ENCODE measurements around the gene PLXNA4.

Gene PLXNA4

DNA sequence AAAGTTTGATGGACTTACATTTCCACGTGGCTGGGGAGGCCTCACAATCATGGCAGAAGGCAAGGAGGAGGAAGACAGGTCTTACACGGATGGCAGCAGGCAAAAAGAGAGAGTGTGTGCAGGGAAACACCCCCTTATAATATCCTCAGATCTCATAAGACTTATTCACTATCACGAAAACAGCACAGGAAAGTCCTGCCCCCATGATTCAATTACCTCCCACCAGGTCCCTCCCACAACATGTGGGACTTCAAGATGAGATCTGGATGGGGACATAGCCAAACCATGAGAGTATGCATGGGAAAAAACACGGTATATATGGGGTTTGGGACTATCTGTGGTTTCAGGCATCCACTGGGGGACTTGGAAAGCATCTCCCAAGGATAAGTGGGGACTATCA, 78.0 kb downstream of the PLXNA4 start:
- DNase-seq = no peak

DNA sequence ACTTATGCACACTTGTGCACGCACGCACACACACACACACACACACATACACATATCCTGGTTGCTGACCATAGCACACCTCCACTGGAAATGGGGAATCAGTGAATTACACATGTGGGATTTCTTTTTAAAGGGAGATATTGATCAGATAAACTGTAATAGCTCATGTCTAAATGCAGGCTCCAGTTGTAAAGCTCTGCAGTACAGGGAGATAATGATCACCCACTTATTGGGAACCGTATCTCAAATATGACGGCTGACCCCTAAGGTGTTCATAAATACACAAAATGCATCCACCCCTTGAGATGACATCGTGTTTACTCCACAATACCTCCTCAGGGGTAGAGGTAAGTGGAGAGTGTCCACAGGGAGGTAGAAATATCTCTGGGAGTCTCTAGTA, 79.2 kb downstream of the PLXNA4 start:
- DNase-seq = no peak

DNA sequence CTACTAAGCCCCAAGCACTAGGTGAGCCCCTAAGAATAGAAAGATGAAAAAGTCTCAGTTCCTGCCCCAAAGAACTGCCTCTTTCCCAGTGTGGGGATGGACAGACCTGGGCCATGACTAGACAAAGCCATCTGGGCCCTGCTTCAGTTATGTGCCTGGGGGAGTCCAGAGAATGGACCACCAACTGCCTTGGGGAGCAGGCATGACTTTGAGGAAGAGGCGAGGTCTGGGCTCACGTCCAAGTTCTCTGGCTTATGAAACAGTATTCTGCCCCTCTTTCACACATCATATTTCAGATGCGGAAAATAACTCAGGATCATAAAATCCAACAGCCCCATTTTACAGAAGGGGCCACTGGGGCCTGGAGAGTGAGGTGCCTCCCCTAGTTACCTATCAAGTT, 80.3 kb downstream of the PLXNA4 start:
- DNase-seq = no peak

DNA sequence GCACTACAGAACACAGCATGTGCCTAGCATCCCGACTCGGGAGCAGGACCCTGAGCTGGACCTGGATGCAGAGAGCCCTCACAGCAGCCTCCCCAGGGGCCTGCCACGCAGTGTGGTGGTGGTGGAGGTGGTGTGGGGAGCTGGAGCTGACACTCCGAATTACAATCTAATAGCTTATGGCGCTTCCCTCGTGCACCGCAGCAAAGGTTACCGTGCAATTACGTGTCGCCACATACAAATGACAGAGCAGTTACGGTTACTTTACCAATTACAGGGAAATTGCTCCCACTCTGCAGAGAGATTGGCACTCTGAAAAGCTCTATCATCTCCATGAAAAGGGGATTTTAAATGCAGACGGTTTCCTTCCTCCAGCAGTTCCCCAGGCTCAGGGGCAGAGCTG, 81.8 kb downstream of the PLXNA4 start:
- no peak for DNase-seq

DNA sequence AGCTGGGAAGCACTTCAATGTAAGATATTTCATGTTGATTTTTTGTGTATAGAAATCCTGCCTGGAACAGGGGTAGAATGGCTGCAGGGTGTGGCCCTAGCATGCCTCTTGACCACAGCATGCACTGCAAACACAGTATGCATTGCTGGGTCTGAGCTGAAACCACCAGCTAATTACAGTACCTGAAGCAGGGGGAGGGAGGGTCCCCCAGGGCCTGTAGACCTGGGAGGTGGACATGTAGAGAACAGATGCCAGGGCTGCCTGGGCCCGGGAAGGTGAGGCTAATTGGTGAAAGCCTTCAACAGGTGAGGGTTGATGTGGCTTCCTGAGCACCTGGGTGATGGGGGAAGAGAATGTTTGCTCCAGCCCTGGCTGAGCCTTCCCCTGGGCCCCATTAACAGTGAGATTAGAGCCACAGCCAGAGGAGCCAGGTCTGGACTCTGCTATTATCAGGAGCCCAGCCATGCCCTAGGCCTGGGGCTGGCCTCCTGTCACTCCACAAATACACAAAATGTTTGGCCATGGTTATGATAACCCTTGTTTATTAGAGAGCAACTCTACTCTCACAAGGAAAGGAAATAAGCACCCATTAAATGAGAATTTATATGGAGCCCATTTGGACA, 83.3 kb downstream of the PLXNA4 start:
- no peak for DNase-seq

DNA sequence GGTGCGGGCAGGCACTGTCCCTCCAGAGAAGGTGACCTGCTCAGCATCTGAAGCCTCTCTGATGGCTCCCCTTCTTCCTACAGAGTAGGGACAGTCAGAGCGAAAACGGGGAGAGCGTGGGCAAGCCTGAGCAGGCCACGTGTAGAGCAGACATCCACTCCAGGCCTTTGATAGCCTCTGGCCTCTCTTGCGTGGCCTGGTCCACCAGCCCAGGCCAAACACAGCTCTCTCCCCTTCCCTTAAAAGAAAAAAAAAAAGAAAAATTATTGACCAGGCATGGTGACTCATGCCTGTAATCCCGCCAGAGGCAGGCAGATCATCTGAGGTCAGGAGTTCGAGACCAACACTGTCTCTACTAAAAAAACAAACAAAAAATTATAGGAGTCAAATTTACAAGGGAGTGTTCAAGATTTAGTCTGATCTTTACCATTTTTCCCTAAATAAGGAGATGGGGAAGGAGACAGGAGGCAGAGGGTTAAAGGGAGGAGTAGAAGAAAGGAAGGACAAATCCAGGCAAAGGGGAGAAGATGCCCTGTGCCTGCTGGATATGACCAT, 84.8 kb downstream of the PLXNA4 start:
- DNase-seq = no peak

DNA sequence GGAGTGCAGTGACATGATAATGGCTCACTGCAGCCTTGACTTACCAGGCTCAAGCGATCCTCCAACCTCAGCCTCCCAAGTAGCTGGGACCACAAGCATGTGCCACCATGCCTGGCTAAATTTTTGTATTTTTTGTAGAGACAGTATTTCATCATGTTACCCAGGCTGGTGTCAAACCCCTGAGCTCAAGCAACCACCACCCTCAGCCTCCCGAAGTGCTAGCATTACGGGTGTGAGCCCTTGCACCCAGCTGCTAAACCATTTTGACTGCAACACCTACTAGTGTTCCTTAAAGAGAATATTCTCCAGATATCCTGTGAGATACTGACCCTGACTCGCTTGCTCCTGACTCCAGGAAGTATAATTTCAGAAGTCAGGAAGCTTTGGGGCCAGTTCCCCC, 85.8 kb downstream of the PLXNA4 start:
- no peak for DNase-seq

DNA sequence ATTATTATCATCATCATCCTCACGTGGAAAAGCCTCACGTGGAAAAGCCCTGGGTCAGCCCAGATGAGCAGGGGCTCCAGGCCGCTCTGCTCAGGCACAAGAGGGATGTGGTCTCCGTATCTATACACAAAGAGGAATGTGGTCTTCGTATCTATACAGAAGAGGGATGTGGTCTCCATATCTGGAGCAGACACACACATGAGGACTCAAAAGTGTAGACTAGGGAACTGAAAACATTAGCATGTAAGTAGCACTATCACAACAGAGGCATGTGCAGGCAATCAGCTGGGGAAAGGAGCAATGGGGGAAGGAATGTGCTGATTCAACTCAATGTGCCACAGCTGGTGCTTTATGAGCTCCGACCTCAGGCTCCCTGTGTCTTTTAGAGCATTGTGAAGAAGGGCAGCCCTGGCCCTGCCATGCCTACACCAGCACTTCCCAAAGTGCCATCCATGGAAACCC, 86.5 kb downstream of the PLXNA4 start:
- no peak for DNase-seq

DNA sequence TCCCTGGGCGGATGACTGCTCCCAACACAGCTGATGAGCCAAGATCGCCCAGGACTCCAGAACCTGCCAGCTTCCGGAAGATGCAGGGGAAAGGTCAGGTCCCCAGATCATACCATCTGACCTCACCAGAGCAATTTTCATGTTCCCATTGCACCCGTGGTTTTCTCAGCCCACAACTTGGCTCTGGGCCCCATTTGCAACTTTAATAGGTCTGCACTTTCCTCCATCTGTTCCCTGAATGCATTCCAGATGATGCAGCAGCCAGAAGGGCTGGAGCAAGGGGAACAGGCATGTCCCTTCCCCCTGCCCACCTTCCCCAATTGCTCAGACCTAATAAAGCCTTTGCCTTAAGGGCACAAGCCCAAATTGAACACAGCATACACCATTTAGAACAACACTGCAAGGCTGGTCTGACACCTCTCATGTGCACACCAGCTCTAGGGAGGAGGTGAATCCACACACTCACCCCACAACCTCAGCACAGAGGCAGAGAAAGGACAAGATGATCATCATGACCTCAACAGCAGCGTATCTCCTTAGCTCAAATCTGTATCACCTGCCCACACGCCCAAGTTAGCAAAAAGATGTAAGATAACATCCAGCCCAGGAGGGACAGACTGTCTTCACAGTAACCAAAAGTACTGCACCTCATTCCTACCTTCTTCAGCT, 87.5 kb downstream of the PLXNA4 start:
- DNase-seq = no peak

DNA sequence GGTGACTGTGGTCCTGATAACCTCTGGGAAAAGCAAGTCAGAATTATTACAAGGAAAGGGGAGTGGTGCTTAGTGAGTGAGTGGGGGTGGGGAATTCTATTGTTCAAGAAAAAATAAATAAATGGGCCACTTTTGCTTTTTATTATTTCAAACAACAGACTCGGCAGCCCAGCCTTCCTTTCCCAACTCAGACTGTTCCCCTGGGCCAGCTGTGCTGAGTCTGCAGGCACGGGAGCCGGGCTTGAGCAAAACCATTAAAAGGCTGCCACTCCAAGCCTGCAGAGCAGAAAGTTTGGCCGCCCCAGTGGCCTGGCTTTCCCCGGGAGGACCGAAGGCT, 90.0 kb downstream of the PLXNA4 start:
- DNase-seq = no peak

DNA sequence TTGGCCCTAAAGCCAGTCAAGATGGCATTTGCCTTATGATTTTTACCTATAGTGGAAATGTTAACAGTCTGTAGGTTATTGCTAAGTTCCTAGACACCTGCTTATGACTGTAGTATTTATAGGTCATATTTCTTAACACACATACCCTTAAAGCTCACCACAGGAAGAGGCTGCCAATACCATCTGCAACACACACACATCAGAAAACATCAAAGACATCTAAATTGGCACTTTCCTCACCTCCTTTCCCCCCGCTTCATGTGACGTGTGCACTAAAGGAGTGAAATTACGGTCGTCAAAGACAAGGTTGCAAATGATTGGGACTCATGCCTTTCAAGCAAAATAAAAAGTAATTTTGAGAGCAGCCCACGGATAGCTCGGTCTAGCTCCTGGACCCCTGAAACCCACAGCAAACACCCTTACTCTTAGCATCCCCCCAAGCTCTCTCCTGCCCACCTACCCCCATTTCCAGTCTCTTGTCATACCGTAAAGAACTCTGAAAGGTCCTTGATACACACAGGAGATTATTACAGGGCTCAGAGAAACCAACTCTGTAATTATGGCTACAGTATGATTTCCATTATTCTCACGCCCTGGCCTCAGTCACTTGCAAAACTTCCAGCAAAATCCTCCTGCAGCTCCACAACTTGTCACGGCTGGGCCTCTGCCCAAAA, 90.5 kb downstream of the PLXNA4 start:
- DNase-seq = no peak

DNA sequence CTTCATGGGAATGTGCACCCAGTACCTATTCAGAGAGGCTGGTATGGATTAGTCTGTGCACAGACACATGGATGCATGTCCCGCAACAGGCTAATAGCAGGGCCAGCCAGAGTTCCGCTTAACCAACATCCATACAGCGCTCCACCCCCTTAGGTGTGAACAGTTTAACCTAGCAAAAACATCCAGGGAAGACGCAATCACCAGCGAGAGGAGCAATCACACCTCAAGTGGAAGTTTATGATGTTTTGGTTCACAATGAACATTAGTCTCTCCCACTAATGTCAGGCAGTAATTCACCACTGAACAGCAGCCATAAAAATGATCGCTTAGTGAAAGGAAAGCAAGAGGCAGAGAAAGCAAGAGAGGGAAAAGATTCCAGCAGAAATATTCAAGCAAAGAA, 91.1 kb downstream of the PLXNA4 start:
- no peak for DNase-seq

DNA sequence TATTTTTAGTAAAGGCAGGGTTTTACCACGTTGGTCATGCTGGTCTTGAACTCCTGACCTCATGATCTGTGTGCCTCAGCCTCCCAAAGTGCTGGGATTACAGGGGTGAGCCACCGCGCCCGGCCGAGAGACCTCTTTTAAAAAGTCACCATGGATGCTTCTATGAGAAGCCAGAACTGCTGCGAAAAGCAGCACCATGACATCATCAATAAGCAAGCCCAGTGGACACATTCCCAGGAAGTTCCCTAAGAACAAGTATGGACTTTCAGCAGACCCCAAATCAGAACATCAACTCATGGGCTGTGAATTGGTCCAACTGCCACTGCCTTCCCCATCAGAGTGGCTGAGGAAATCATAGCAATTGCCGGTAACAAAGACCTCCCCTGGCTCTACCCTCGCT, 93.4 kb downstream of the PLXNA4 start:
- DNase-seq = no peak

DNA sequence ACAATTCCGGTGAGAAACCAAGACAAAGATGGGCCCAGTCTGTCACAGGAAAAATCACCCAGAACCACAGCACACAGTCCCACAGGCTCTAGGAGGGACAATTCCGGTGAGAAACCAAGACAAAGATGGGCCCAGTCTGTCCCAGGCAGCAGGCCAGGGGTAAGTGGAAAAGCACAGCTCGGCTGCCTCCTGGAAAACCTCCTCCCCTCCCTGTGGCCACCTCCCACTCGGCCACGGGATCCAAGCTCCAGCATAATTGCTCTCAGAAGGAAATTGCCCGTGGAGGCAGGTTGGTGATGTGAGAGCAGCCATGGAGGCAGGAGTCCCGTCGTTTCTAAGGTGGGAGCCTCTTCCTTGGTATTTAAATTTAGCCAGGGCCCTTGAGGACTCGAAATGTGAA, 95.7 kb downstream of the PLXNA4 start:
- no peak for DNase-seq

DNA sequence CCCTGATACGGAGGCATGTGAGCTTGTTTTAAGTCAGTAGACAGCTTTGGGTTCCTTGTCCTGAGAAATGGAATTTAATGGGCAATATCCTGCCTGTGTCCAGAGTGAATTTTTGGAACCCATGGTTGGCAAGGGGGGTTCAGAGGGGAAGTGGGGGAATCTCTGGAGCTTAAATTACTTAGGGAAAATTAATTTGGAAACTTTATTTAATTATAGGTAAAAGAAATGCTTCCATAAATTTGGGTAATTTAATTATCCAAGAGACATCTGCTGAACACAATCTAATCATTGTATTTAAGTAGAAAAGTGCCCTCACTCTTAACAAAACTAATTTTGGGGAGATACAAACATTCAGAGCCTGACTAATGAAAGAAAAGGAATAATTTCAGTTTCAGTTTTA, 99.7 kb downstream of the PLXNA4 start:
- no peak for DNase-seq

DNA sequence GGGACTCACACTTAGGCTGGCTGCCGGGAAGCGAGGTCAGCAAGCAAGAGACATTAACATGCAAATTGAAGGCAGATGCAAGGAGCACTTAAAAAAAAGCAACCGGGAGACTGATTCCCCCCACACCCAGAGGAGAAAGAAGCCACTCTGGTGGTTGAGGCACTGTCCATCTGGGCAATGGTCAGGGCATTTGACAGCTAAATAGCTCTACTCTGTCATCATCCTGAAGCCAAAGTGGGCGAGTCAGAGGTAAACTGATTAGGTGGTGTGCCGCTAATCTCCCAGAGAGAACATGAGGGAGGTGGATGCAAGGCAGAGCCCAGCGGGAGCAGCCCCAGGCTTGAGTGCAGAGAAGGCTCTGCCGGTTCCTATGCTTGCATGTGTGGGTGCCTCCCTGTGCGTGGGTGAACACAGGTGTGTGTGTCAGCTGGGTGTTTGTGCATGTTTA, 100.6 kb downstream of the PLXNA4 start:
- DNase-seq = no peak

DNA sequence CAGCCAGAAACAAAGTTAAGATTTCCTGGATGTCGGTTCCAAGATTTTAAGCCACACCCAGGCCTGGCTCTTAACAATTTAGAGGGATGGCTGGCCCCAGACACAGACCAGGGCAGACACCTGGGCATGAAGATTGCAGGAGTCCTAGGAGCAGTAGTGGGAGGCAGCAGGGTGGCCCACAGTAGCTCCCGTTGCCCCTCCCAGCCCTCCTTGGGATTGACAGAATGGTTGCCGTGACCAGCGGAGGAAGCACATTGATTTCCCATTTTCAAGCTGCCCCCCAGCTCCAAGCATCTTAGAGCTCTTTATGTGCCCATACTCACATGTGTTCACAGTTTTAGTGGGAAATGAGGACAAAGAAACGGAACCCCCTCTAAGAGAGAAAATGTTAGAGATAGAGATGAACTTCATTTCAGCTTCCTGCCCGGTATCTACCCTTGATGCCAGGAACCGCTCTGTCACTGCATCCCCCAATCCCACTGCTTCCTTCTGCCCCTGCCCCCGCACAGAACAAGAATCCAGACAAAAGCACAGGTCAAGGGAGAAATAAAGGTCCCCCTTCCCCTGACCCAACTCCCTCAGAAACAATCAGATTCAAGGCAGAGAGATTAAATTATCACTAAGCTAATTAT, 101.1 kb downstream of the PLXNA4 start:
- no peak for DNase-seq

DNA sequence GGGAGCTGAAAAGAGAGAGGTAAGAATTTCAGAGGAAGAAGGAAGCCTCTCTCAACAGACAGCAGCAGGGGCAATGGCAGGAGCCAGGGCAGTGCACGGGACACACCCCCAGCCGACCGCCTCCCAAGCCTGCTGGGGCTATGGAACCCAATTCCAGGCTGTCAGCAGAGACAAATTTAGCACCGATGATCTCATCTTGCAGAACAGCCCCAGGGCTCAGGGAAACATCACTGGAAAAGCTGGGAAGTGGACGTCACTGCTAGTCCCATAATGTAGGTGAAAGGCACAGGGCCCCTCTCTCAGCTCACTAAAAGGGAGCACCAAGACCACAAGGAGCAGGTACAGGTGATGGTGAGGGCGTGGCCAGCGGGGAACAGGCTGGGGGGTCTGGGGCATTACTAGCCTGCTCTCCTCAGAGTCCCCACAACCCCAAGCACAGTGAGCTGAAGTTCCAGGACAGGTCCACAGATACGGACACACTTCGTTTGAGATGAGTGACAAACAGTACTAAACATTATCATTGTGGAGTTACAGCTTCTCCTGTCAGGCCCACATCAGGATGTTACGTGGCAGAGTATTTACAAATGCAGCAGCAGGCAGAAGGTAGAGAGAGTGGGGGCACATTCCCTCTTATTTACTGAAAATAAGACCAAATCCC, 103.7 kb downstream of the PLXNA4 start:
- DNase-seq = no peak

DNA sequence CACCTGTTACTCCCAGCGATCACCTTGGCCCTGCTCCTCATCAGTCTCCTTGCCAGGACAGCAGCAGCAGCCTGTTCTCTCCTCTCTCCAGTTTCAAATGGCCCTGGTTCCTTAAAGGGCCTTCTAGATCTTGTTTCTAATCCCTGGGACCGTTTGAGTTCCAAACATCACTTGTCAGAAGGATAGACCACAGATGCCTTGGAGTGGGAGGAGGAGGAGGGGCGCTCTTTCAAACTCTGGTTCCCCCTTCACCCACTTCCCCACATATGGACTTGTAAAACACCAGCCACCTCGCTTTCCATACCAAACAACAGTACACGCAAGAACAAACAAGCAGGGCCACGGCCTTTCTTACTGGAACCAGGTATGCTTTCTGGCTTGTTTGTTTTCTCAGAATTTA, 104.8 kb downstream of the PLXNA4 start:
- no peak for DNase-seq

DNA sequence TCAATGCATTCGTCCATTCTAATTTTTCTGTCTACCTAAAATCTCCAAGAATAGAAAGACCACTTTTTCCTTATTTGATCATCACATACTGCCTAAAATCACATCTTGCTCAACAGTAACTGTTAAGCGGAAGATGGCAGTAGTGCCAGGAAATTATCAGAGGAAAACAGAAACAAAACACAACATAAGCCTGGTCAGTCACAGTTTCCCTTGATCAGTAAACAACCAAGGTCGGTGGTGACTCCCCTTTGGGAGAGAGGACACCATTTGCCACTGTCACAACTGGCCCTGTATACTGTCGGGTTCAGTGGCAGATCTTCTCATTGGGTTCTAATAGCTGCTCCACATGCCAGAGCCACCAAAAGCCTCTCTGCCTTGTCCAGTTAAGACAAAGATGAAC, 106.6 kb downstream of the PLXNA4 start:
- DNase-seq = no peak

DNA sequence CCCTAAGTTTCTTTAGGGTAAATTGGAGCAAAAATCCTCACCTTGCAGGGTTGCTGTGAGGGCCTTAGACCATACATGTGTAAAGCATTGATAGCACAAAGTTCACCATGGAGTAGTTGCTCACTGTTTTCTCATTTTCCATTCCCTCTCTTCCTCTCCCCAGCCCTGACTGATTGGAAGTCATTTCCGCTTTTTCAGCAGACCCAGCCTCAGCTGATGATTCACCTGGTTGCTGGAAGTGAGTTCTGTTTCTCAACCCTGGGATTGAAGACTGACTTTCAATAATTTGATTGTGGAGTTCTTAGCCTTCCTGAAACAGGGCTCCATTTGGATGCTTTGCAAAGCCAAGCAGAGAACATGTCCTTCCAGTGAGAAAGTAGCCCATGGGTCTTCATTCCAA, 107.0 kb downstream of the PLXNA4 start:
- DNase-seq = no peak

DNA sequence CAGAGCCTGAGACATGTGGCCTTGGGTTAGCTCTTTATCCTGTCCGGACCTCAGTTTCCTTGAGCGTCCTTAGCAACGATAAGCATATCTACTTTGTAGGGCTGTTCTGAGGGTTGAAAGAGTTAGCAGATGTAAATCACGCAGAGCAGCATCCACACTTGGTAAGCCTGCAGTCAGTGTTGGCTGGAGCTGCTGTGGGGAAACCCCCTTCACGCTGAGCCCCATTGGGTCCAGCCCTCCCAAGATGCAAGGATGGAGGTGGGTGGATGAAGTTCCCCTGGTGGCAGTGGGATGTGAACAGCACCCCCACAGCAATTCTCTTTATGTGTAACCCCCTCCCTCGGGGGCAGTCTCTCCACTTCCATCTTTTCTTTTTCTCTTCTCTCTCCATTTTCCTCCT, 109.9 kb downstream of the PLXNA4 start:
- no peak for DNase-seq

DNA sequence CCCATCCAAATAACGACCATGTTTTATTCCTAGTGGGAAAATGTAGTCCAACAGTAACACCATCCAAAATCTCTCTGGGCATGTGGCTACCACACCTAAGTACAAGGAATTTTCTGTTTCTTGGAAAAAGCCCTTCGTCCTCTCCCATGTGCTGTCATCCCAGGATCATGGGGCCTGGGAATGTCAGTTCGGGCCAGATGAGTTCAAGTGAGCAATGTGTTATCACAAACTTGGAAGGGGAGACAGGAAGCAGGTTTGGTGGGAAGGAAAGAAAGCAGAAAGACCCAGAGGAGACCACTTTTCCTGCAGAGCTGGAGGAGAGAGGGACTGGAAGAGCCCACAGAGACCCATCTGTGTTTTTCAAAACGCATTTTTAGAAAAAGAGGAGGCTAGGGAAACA, 110.8 kb downstream of the PLXNA4 start:
- no peak for DNase-seq
